NCI-H510A treated with DMSO at 0.1 percent for 48 hours (cell line): ENCODE data around the gene PTPRF.
"Not testable (repeated sequence)": the region's sequence is repeated elsewhere in the genome, so short reads cannot be mapped to it uniquely, and the experiment has no call there.

Experiments used
- DNase-seq: peaks from one replicate; lab custom pipeline; 2025; lab: John Stamatoyannopoulos, UW

Gene PTPRF

DNA sequence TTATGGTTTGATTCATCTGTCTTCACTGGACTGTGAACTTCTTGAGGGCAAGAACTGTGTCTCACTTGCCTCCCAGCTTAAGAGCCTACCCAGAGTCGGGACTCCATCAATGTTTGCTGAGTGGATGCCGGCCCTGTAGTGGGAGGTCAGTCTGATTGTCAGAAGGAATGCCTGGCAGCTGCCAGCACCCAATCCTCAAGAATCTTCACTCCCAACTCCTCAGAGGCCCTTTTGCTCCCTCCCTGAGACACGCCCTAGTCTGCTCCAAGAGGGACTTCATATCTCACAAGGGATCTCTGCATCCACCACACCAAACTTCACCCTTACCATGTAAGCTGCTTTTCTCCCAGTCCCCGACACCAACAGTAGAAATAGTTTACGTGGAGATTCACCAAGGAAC lies 104.0 kb downstream of the PTPRF start:
- DNase-seq: no peak

- DNase-seq: no peak
These were observed 105.4 kb downstream of the PTPRF start for GRCh38 chr1:43636006-43636641.

DNA sequence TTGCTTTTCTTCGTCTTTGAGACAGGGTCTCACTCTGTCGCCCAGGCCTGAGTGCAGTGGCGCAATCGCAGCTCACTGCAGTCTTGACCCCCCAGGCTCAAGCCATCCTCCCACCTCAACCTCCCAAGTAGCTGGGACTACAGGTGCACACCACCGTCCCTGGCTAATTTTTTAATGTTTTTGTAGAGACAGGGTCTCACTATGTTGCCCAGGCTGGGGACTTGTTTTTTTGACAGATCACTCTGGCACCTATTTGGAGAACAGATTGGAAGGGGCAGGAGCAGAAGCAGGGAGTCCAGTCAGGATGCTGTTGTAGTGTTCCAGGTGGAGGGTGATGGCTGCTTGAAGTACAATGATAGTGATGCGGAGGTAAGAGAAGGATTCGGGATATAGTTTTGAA lies 106.6 kb downstream of the PTPRF start:
- no peak for DNase-seq

GRCh38 chr1:43638381-43638780 lies 107.7 kb downstream of the PTPRF start:
- DNase-seq: not testable (repeated sequence)

DNA sequence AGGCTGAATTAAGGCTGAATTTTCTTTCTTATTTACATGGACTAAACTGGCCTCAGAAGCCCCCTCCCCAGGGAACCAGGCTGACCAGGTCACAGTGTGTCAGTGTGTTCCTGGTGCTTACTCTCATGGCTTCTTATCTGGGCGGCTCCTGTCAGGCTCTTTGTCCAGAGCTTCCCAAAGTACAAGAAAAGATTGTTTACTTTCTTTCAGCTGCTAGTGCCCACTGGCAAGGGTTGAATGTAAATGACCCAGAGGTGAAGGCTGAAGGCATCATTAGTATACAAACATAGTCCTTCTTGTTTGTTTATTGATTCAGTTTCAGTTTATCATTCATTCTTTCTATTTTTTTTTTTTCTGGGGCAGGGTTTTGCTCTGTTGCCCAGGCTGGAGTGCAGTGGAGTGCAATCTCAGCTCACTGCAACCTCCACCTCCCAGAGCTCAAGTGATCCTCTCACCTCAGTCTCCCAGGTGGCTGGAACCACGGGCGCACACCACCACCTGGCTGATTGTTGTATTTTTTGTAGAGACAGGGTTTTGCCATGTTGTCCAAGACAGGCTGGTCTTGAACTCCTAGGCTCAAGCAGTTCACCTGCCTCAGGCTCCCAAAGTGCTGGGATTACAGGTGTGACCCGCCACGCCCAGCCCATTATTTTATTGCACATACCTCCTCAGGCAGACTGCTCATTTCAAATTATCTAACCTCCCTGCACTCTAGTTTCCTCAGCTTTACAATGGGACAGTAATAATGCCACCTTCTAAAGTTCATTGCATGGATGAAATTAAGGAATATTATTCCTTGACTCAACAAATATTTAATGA lies 109.5 kb downstream of the PTPRF start:
- peak; percentile 85 for DNase-seq

DNA sequence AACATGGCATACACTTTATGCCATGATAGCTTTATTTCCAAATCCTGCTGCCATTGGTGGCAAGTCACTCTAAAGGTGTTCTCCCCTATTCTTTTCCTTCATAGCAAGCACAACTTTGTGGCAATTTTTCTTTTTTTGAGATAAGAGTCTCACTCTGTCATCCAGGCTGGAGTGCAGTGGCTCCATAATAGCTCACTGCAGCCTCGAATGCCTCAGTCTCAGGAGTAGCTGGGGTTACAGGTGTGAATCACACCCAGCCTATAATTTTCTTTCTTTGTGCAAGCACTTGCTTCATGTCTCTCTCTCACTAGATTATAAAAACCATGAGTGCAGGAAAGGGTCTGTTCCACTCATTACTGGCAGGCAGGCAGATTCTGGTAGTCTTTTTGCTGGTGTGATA lies 113.9 kb downstream of the PTPRF start:
- no peak for DNase-seq

DNA sequence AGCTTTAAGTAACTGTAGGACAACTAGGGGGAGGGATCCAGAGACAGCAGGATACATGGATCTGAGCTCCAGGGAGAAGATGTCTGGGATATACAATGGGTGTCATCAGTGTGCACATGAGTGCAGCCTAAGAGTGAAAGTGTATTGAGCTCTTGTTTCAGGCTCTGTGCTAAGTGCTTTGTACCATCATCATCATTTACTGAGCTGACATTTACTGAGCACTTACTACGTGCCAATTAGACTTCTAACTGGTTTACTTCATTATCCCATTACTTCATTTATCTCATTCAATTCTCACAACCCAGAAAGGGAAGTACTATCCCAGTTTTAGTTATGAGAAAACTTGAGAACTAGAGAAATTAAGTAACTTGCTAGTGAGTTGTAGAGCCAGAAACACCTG lies 114.8 kb downstream of the PTPRF start:
- no peak for DNase-seq

DNA sequence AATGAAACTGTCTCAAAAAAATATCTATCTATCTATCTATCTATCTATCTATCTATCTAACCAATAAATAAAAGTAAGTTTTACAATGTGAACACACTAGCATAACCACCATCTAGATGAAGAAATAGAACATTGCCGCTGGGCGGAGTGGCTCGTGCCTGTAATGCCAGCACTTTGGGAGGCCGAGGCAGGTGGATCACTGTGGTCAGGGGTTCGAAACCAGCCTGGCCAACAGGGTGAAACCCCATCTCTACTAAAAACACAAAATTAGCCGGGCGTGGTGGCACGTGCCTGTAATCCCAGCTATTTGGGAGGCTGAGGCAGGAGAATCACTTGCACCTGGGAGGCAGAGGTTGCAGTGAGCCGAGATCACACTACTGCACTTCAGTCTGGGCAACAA lies 116.6 kb downstream of the PTPRF start:
- DNase-seq: not testable (repeated sequence)

GRCh38 chr1:43648221-43648847 lies 117.7 kb downstream of the PTPRF start:
- DNase-seq: peak; percentile 76

DNA sequence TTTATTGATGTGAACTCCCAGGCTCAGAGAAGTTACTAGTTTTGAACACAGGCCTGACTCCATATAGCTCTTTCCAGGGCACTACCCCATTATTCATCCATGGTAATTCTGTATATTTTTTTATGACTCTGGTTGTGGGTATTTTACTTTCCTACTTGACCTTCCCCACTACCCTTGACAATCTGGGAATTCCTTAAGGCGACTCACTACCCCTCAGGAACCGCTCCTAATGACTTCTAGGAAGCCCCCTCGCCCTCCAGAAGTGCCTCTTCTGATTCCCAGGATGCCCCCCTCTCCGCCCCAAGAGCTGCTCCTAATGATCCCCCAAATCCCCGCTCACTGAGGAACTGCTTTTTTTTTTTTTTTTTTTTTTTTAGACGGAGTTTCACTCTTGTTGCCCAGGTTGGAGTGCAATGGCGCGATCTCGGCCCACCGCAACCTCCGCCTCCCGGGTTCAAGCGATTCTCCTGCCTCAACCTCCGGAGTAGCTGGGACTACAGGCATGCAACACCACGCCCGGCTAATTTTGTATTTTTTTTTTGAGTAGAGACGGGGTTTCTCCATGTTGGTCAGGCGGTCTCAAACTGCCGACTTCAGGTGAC lies 118.3 kb downstream of the PTPRF start:
- peak; percentile 49 for DNase-seq

- peak; percentile 100 for DNase-seq
These were observed 119.8 kb downstream of the PTPRF start for GRCh38 chr1:43650310-43651085.

GRCh38 chr1:43651188-43651587 lies 120.5 kb downstream of the PTPRF start:
- peak; percentile 87 for DNase-seq

DNA sequence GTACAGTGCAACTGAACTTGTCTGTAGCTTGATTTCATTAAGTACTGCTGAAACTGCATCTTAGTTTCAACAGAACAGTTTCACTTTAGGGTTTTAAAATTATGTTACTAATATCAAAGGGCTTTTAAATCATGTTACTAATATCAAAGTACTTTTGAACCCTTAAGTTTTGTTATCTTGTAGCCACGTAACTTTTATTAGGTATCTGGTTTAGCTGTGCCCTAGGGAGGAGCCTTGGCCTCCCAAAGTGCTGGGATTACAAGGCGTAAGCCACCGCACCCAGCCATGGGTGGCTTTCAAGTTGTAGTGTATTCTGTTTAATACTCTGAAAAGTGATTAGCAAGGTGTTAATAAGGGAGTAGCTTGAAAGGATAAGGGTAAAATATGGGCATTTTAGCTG lies 121.2 kb downstream of the PTPRF start:
- DNase-seq: no peak

DNA sequence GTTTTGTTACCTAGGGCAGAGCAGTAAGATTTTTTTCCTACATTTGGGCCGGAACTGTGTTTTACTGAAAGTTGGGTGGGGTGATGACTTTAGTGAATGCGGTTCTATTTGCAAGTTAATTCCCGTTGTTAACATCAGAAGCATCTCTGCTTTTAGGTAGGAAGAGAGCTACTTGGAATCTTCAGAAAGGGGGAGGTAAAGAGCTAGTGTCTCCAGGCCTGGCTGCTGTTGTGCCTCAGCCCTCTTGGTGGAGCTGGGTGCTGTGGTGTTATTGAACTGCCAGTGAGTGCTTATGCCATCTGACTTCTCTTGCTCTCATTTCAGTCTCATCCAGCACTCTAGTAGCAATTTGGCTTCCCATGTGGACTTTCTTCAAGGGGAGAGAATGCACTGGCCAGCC lies 122.7 kb downstream of the PTPRF start:
- DNase-seq: peak; percentile 51

GRCh38 chr1:43653893-43654292 lies 123.2 kb downstream of the PTPRF start:
- no peak for DNase-seq

DNA sequence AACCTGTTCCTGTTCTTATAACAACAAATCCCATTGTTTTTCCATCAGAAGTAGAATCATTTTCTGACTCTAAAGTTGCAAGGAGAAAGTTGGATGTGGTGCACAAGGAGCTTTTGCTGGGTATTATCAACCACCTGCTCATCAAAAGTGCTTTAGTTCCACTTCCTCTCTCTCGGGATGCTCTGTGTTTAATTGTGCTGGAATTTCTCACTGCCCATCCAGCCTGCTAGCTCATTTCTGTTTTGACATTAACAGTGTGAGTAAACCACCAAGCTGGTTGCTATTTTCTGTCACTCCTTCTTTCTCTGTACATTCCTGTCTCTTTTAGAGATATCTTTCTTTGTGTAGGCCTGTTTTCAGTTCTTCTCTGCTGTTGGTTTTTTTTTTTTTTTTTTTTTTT lies 125.3 kb downstream of the PTPRF start:
- no peak for DNase-seq

GRCh38 chr1:43659212-43660166 lies 128.8 kb downstream of the PTPRF start:
- no peak for DNase-seq

DNA sequence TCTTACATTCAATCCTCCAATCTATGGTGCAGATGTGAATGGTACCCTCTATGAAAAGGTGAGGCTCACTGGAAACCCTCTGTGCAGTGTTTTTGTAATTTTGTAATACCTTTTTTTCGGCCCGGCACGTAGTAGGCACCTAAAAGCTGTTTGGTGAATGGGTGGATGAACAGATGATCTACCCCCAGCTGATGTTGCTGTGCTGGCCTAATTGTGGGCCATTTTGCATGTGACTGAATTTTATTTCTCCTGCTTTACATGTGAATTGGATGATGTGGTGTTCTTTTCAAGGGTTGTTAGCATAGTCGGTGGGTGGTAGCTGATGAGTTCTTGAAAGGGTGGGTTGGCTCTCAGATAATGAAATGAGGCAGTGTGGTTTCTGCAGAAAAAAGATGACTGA lies 129.7 kb downstream of the PTPRF start:
- no peak for DNase-seq

GRCh38 chr1:43664369-43664768 lies 133.7 kb downstream of the PTPRF start:
- no peak for DNase-seq

DNA sequence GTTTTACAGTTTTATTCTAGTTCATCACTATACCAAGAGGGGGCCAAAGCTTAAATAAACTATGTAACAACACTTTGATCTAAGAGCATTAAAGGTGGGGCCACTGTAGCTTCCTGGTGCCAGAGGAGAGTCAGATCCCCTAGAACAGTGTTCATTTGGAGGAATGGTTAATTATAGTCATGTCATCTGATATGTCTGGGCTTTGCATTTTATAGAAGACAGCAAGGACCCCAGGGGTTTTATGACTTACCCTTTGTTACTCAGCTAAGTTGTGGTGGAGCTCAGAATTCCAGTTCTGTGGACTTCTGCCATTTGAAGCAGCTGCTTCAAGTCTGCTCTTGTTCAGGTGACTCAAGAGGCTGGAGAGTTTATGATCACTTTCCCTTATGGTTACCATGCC lies 135.9 kb downstream of the PTPRF start:
- no peak for DNase-seq

GRCh38 chr1:43668956-43669355 lies 138.3 kb downstream of the PTPRF start:
- no peak for DNase-seq
